Fibroblast of skin of abdomen (primary cell): ENCODE data around the gene MAPT.

ENCODE experiments used
- DNase-seq: peaks from one replicate; pipeline ENCODE4 v3.0.0-alpha.2; 2013

Gene MAPT

GRCh38 chr17:45974916-45975630 is 80.7 kb downstream of the MAPT start:
- DNase-seq, result no peak

GRCh38 chr17:45975640-45976295 is 81.4 kb downstream of the MAPT start:
- no peak for DNase-seq

DNA sequence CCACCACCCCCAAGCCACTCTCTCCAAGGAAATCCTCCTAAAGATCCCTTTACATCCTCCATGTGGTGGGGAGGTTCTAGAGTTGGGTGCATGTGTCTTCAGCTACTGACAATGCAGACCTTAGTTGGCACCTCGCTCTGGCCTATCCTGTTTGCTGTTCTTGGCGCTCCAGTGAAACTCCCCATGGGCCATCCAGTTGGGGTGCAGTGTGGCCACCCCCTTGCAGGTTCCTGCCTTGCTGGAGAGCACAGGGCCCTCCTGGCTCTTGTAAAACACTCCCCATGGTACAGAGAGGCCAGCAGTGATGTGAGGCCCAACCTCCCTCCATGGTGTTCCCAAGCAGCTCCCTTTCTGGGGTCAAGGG is 82.0 kb downstream of the MAPT start:
- DNase-seq, result no peak

DNA sequence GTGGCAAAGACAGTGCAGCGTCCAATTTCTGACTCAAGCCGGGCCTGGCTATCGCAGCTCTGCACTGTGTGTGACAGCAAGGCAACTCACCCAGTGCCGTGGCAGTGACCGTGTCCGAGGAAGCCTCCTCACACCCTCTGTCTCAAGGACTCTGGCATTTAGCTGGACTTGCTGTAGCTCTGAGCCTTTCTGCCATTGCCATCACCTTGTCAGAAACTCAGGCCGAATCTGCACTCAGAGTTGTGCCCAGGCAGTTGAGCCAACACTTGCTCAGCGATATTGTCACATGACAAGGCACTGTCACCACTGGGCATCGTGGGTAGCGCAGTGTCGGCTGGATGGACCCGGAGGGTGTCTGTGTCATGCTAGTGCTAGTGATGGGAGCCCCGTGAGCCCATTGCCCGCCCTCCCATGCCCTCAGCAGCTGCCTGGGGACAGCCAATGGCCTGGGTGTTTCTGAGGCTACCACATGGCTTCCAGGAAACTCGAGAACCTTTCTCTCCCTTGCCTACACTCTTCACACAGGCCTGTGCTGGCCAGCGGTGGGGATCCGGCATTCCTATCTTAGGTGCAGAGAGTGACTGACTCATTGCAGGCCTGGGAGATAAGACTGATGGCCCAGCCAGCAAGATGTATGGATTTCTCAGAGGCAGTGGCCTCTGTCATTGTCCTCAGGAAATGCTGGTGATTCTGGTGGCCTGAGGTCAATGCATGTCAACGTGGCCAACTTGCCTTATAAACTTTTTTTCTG is 82.6 kb downstream of the MAPT start:
- DNase-seq, result peak; percentile 4

GRCh38 chr17:45977506-45977824 is 83.1 kb downstream of the MAPT start:
- DNase-seq, result no peak

DNA sequence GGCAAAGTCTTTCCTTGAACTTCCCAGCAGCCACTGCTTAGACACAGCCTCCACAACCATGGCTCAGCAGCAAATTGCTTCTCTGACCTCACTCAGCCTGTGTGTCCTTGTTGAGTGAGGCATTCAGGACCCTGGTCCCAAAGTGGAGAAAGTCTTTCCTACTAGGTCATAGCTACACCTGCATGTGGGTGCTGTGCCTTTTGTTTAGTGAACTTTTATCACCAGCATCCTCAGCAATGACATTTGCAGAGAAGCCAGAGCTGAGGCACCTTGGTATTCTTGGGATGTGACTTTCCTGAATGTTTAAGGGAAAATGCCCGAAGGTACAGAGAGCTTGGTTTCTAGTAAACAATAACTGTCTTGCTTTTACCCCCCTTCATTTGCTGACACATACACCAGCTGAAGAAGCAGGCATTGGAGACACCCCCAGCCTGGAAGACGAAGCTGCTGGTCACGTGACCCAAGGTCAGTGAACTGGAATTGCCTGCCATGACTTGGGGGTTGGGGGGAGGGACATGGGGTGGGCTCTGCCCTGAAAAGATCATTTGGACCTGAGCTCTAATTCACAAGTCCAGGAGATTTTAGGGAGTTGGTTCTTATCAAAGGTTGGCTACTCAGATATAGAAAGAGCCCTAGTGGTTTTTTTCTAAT is 83.7 kb downstream of the MAPT start:
- no peak for DNase-seq

DNA sequence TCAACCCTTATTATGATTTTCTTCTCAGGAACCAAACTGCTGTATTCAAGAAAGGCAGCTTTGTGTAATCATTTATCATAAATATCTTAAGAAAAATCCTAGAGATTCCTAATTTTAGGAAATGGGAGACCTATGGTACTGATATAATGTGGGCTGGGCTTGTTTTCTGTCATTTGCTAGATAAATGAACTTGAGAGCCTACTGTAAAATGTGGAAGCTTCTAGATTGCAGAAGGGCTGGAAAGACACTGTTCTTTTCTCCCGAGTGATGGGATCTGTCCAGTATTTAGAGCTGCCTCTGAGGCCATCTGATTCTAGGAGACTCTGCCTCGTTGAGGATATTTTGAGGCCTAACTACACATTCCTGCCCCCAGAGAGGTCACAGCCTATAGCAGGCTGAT is 84.8 kb downstream of the MAPT start:
- no peak for DNase-seq

DNA sequence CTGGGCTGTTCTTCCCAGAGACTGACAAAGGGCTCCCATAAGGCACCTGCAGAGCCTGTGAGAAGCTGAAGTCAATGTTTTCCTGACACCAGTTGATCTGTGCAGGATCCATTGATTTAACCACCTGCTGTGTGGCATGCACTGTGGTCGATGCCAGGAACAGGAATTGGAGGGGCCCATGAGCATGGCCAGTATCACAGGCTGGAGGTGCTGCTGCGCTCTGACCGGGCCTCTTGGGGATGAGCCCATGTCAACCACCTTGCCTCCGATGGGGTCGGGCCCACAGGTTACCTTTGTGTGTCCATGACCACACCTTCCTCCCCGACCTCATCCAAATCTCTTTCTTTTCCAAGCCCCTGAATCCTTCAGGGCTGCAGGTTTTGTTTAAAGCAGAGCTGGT is 86.5 kb downstream of the MAPT start:
- DNase-seq, result no peak

DNA sequence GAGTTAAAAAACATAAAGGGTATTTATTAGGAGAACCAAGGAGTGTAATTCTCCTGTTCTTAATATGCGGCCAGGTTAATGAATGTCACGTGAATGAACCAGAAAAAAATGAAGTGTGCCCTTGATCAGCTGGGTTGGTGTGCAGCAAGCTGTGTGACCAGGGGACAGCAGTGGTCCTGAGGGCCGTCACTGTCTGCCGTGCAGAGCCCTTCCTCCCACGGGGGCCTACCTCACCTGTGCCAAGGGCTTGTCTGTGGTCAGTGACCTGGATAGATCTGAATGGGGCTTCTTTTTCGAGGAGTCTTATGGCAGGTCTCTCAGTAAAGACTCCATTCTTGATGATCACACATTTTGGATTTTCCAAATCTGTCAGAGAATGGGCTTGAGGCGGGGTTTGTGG is 87.0 kb downstream of the MAPT start:
- DNase-seq, result no peak

- no peak for DNase-seq
Measured at GRCh38 chr17:45982791-45983613, 88.6 kb downstream of the MAPT start.

- no peak for DNase-seq
Measured at GRCh38 chr17:45983614-45984310, 89.4 kb downstream of the MAPT start.

DNA sequence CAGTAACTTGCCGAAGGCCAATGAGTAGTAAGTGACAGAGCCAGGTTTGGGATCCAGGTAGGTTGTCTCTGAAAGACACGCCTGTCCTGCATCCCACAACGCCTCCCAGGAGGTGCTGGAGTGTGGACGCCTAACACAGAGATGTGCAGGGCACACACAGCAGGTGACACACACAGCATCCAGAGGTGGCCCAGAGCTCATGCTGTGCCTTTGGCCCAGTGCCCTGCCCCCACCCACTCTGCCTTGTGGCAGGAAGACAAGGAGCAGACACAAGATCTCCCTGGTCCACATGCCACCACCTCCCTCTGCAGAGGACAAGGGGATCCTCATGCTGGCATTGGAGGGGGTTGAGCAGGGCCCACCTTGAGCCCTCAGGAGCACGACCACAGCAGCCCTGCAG is 90.0 kb downstream of the MAPT start:
- no peak for DNase-seq

DNA sequence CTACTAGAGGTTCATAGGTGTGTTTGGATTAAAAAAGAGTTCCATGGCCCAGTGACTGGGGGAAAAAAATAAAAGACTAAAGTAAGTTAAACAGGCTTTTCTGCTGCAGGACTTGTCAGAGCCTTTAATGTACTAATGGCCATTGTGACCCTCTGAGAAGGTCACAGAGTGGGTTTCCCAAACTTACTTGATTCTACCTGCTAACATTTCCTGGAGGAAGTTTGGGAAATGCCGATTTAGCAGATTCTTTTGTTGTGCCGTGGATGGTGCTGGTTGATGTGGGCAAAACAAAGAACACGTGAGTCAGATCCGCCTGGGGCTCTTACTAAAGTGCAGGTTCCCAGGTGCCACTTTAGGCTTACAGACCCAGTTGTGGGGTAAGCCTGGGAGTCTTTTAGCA is 91.1 kb downstream of the MAPT start:
- DNase-seq, result no peak

GRCh38 chr17:45986056-45986455 is 91.7 kb downstream of the MAPT start:
- DNase-seq, result no peak

DNA sequence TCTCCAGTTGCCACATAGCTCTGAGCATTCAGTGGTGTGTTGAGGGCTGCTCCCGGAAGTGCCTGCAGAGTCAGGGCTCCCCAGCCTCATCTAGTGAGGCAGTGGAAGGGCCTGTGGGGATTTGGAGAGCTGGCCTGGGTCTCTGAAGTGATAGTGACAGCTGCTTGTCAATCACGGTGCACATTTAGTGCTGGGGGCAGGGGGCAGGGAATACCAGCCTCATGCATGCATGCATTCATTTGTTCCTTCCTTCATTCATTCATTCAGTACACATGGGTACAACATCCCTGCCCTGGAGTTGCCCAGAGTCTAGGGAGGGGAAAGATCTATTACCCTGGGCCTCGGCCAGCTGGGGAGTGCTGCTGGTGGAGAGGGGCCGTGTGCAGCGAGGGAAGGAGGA is 93.4 kb downstream of the MAPT start:
- no peak for DNase-seq

DNA sequence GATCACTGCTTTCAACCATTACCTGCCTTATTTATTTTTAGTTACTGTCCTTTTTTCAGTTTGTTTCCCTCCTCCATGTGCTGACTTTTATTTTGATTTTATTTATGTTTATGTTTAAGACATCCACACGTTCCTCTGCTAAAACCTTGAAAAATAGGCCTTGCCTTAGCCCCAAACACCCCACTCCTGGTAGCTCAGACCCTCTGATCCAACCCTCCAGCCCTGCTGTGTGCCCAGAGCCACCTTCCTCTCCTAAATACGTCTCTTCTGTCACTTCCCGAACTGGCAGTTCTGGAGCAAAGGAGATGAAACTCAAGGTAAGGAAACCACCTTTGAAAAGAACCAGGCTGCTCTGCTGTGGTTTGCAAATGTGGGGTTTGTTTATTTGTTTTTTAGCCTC is 95.4 kb downstream of the MAPT start:
- DNase-seq, result no peak

GRCh38 chr17:45990886-45991285 is 96.5 kb downstream of the MAPT start:
- DNase-seq, result no peak

DNA sequence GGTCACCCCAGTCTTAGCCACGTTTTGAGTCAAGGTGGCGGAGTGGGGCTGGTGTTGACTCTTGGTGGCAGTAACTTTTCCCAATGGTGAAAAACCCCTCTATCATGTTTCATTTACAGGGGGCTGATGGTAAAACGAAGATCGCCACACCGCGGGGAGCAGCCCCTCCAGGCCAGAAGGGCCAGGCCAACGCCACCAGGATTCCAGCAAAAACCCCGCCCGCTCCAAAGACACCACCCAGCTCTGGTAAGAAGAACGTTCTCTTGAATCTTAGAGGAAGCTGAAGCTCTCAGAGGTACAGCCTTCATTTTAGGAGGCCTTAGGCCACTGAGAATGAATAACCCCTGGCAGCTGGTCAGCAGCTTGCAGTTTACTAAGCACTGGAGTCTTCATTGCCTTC is 97.0 kb downstream of the MAPT start:
- no peak for DNase-seq

GRCh38 chr17:45992175-45992574 is 97.8 kb downstream of the MAPT start:
- DNase-seq, result no peak

GRCh38 chr17:45992904-45993303 is 98.5 kb downstream of the MAPT start:
- no peak for DNase-seq

GRCh38 chr17:45993962-45994627 is 99.7 kb downstream of the MAPT start:
- DNase-seq, result no peak
